ACC112 (cell line): ENCODE data around the gene DCUN1D2.

ENCODE experiments used
- H2AFZ ChIP-seq: fragments of 200-600 bp; sonication (generic); one replicate; pipeline ENCODE4 v1.6.0; 2017; ENCODE audit warnings: antibody characterized with exemption, low read length; ENCODE audit not compliant: unreplicated experiment
- H3K27ac ChIP-seq: fragments of 200-600 bp; sonication (generic); 2 replicates; pipeline ENCODE4 v1.5.1; 2014; ENCODE audit warnings: low read depth, mild to moderate bottlenecking, antibody characterized with exemption, low read length, moderate library complexity
- H3K27me3 ChIP-seq: fragments of 200-600 bp; sonication (generic); 2 replicates; pipeline ENCODE4 v1.6.1; 2014; ENCODE audit warnings: mild to moderate bottlenecking, antibody characterized with exemption, low read length, moderate library complexity, mixed read lengths; ENCODE audit not compliant: insufficient read depth
- H3K36me3 ChIP-seq: fragments of 200-600 bp; sonication (generic); 2 replicates; pipeline ENCODE4 v1.6.1; 2016; ENCODE audit warnings: mild to moderate bottlenecking, antibody characterized with exemption, low read length, moderate library complexity, mixed read lengths; ENCODE audit not compliant: insufficient read depth
- H3K4me1 ChIP-seq: fragments of 200-600 bp; sonication (generic); one replicate; pipeline ENCODE4 v1.6.1; 2016; ENCODE audit warnings: low read length, mixed read lengths; ENCODE audit not compliant: insufficient read depth, unreplicated experiment, control insufficient read depth
- H3K4me3 ChIP-seq: fragments of 200-600 bp; sonication (generic); 2 replicates; pipeline ENCODE4 v1.5.1; 2014; ENCODE audit warnings: mild to moderate bottlenecking, low read depth, low read length
- H3K79me2 ChIP-seq: fragments of 200-600 bp; sonication (generic); one replicate; pipeline ENCODE4 v1.6.0; 2016; ENCODE audit warnings: low read length; ENCODE audit not compliant: control insufficient read depth, unreplicated experiment, insufficient read depth

Gene DCUN1D2

DNA sequence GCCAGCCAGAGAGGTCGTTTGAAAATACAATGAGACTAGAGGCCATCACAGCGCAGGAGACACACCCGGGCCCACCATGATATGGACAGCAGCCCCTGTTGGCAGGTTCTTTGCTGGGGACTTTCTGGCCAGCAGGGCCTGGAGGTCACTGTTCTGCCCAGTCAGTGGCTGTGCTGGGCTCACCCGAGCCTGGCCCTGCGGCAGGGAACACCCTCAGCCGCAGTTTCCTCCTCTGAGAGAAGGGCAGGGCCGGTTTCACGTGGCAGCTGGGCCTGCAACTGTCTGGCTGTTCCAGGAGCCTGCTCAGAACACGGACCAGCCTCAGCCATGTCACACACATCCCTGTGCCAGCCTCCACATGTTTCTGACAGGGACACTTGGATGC is 76.6 kb downstream of the DCUN1D2 start:
- Histone ChIP-seq H2AFZ (peak overlapping the region; percentile 45), H3K27me3 (no peaks in the 10 kb centered on the region), H3K36me3 (no peaks in the 10 kb centered on the region), H3K4me1 (peaks cover 21% of the 10 kb centered on the region), H3K79me2 (no peaks in the 10 kb centered on the region), H3K4me3 (no peak overlapping the region), H3K27ac (no peak overlapping the region)

DNA sequence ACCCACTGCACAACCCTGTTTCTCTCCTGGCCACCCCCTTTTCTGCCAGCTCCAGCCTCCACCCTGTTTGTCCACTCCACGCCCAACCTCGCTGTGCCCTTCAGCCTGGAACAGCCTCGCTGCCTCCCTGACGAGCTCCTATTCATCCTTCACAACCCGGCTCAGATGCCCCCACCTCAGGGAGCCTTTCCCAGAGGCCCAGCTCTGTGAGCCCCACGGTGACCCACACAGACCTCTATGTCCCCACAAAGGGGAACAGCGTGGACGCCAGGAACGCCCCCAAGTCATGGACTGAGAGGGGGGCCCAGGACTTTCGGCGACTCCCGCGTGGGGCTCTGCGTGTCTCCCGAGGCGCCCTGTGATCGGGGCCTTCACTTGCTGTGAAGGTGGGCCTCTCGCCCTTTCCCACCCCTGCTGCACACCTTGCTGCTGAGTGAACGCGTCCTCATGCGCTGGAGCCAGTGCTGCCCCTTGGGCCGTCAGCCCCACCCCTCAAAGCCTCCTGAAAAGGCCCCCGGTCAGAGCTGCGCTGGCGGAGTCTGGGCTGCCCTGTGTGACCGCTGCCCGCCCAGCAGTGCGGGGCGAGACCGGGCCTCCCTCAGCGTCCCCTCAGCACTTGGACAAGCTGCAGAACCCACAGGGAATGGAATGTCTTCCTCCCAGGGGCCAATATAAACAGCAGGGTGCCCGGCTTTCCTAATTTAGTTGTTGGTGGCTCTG is 77.2 kb downstream of the DCUN1D2 start:
- H3K27ac ChIP-seq, result no peak overlapping the region
- H3K4me1 ChIP-seq, result peaks cover 21% of the 10 kb centered on the region
- no peaks in the 10 kb centered on the region for H3K27me3 ChIP-seq
- peak overlapping the region; percentile 45 for H2AFZ ChIP-seq
- H3K4me3 ChIP-seq, result no peak overlapping the region
- H3K36me3 ChIP-seq, result no peaks in the 10 kb centered on the region
- no peaks in the 10 kb centered on the region for H3K79me2 ChIP-seq

DNA sequence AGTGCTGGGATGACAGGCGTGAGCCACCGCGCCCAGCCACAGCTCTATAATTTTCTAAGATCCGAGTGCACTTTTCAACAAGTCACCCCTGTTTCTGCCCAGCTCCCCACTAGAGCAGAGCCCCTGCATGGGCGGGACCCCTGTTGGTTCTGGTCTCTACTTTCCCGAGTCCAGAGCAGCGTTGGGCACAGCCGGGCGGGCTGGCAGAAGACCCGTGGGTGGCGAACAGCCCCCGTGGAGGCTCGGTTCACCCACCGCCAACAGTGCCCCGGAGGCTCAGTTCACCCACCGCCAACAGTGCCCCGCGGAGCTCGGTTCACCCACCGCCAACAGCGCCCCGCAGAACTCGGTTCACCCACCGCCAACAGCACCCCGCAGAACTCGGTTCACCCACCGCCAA is 78.1 kb downstream of the DCUN1D2 start:
- H3K36me3 ChIP-seq, result no peaks in the 10 kb centered on the region
- H3K79me2 ChIP-seq, result no peaks in the 10 kb centered on the region
- no peak overlapping the region for H3K27ac ChIP-seq
- no peak overlapping the region for H2AFZ ChIP-seq
- no peaks in the 10 kb centered on the region for H3K27me3 ChIP-seq
- H3K4me3 ChIP-seq, result no peak overlapping the region
- H3K4me1 ChIP-seq, result peaks cover 21% of the 10 kb centered on the region

DNA sequence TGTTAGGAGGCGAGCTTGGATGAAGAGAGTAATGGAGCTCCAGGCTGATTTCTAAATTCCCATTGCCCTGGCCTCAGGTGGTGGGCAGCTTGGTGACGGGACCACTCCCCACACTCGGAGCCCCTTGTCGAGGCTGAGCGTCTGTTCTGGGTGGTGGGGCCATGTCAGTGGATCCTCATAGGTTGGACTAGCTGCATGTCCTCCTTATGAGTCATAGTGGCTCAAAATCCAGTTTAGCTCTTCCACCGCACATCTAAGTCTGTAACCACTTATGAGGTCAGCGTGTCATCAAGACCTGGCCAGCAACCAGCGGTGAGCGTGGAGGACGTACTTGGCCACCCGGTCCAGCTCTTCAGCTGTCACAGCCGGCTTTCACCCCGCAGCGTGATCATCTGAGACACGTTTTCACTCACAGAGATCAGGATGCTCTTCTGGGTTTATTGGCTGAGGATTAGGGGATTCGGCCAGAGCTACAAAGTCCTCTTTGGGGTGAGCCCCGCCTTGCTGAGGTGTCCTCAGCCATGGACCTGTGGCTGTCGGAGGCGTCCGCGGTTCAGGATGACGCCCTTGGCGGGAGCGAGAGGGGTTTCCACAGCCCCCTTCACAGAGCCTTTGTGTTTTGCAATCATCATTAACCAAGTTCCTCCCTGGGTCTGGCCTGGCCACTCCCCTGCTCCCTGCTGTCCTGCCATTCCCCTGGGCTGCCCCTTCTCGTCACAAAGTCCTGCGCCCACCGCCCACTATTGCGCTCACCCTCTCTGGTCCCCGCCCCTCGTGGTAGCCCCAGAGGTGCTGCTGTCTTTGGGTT is 79.1 kb downstream of the DCUN1D2 start:
- H3K27ac ChIP-seq, result peak overlapping the region; percentile 95

DNA sequence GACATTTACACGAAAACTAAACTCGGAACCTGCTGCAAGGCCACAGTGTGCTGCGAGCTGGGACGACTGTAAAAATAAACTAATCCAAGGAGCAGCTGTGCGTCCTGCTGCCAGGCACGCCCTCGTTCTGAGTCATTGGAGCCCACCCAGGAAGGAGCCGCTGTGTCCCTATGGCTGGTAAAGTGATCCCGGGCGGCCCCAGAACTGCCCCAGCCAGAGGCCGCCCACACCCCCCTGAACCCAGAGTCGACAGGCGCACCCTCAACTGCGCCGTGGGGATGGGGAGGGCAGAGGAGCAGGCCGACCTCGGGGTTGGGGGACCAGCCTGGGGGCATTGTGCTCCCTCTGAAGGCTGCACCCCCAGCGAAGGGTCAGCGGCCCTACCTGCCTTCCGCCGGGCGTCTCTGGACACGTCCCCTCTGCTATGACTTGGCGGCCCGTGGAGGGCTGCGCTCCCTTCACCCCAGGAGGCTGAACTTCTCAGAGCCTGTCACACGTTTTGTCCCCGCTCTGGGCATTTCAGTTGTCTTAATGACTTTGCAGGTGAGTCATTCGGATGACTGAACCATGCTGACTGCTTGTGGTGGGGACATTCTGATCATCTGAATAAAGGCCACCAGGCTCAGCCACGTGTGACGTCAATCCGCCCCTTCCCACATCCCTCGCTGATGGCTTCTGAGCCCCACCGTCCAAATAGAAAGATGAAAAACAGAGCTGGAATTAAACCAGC is 79.9 kb downstream of the DCUN1D2 start:
- Histone ChIP-seq H3K79me2 (no peaks in the 10 kb centered on the region), H3K36me3 (no peaks in the 10 kb centered on the region), H3K4me1 (peaks cover 21% of the 10 kb centered on the region), H3K27me3 (no peaks in the 10 kb centered on the region), H3K4me3 (peak overlapping the region; percentile 58), H3K27ac (peak overlapping the region; percentile 95), H2AFZ (no peak overlapping the region)

More for the DNA sequence above, 79.1 kb downstream of the DCUN1D2 start:
- Histone ChIP-seq H3K4me1 (peaks cover 21% of the 10 kb centered on the region), H3K79me2 (no peaks in the 10 kb centered on the region), H2AFZ (no peak overlapping the region), H3K4me3 (peak overlapping the region; percentile 58), H3K27me3 (no peaks in the 10 kb centered on the region), H3K36me3 (no peaks in the 10 kb centered on the region)

DNA sequence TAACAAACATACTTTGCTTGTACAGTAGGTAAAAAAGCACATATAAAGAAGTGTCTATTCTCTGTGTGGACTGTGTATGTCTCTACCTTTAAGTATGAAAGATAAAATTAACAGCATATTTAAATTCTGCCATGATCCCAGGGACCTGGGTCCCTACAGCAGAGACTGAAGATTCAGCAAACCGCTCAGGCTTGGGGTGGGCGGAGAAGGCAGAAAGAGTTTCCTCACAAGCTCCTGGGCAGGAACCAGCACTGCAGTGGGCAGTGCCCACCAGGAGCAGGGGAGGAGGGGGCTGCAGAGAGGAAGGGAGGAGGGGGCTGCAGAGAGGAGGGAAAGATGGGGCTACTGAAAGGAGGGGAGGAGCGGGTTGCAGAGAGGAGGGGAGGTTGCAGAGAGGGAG is 81.9 kb downstream of the DCUN1D2 start:
- Histone ChIP-seq H3K36me3 (no peaks in the 10 kb centered on the region), H3K27ac (no peak overlapping the region), H3K27me3 (no peaks in the 10 kb centered on the region), H3K4me3 (no peak overlapping the region), H3K4me1 (peaks cover 21% of the 10 kb centered on the region), H3K79me2 (no peaks in the 10 kb centered on the region), H2AFZ (no peak overlapping the region)

DNA sequence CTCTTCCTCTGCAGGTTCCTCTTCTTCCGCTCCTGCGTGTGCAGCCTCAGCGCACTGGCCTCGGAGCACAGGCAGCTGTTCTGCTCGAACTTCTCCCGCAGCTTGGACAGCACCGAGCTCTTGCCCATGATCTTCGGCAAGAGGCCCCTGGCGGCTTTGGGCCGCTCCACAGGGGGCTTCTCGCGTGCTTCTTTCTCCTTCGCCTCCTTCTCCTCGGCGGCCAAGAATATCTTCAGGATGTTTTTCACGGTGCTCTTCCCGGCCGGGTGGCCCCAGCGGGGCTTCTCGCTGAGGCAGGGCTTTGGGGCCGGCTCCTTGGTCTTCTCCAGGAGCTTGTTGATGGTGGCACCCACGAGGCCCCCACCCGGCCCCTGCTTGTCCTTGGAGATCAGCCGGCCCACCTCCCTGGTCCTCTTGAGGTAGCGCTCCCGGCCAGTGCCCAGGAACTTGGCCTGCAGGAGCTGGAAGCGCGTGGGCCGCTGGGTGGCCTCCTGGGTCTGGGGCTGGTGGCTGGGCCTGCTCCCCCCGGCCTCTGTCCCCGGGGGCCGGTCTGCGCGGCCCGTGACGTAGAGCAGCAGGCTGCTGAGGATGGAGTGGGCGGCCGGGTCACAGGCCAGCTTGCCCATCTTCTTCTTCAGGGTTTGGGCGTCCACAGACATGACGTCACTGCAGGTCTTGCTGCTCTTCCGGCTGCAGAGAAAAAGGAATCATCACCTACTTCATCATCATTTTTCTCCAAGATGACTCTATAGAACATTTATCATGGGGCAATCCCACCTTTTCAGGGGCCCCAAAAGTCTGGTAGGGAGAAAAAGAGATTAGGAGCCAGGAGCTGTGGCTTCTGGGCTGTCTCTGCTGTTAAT is 82.7 kb downstream of the DCUN1D2 start:
- no peak overlapping the region for H2AFZ ChIP-seq
- H3K79me2 ChIP-seq, result no peaks in the 10 kb centered on the region
- H3K4me1 ChIP-seq, result peaks cover 21% of the 10 kb centered on the region
- no peaks in the 10 kb centered on the region for H3K36me3 ChIP-seq
- no peak overlapping the region for H3K4me3 ChIP-seq
- no peaks in the 10 kb centered on the region for H3K27me3 ChIP-seq
- H3K27ac ChIP-seq, result no peak overlapping the region

DNA sequence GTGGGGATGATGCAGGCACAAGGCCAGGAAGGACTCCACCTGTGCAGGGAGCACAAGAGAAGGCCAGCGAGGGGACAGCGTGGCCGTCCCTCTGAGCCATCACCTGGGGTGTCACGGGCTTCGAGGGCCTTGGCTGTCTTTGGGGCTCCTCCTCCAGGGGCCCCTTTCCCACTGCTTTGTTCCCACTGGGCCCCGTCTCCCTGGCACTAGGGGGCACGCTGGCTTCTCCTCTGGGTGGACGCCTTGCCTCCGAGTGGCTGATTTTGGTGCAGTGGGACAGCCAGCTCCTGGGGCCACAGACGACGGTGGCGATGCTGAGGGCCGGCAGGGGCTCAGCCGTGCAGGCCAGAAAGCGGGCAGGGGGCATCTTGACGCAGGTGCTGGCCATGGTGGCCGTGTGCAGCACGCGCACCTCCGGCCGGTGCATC is 83.4 kb downstream of the DCUN1D2 start:
- no peak overlapping the region for H3K27ac ChIP-seq
- H2AFZ ChIP-seq, result no peak overlapping the region
- no peak overlapping the region for H3K4me3 ChIP-seq
- H3K27me3 ChIP-seq, result no peaks in the 10 kb centered on the region
- no peaks in the 10 kb centered on the region for H3K36me3 ChIP-seq
- H3K4me1 ChIP-seq, result peaks cover 21% of the 10 kb centered on the region
- no peaks in the 10 kb centered on the region for H3K79me2 ChIP-seq

DNA sequence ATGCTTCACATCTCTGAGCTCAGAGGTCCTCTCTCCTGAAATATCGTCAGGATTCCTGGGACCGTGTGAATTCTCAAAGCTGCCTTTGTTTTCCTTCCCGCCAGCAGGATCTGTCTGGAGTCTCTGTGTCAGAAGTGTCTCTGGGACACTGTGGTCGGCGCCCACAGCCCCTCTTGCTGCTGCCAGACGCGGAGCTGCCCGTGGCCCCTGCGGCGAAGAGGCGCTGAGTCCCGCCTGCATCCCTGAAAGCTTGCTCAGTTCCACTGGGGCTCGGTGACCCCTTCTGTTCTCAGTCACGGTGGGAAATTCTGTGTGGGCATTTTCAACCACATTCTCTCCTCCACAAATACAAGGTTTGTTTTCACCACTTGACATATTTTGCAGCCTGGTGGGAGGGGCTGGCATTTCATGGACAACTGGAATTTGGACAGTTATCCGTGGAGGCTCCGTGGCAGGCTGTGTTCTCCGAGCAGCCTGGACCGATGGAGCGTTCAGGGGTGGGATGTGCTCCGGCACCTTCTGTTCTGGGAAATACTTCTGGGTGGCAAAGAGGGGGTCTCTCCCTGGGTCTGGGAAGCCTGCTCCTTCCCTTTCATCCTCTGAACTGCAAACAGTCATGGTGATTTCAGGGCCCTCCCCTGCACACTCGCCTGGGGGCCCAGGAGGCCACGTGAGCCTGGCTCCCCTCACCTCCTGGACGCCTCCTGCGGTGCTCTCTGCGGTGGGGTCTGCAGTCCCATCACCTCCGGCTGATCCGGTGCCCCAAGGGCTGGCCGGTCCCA is 84.0 kb downstream of the DCUN1D2 start:
- Histone ChIP-seq H3K4me1 (peaks cover 17% of the 10 kb centered on the region), H3K36me3 (no peaks in the 10 kb centered on the region), H3K79me2 (no peaks in the 10 kb centered on the region), H3K4me3 (no peak overlapping the region), H3K27ac (no peak overlapping the region), H2AFZ (no peak overlapping the region), H3K27me3 (no peaks in the 10 kb centered on the region)
